Muscle of back (tissue), 11 donors: ENCODE measurements around the gene ITGA7. TPM values are rescaled to one million over a fixed set of nuclear protein-coding genes. Genes with fewer than 3 reads are reported as not detected.

Experiments
- DNase-seq, 3 donors: peaks; one replicate each; pipeline versions ENCODE4 v3.0.0 to v3.0.0-alpha.2; 2013
- polyA plus RNA-seq, 10 donors: library from polyadenylated mRNA; unstranded; fragments of 120-200 nt; gene quantifications; one replicate each; pipeline ENCODE4 v1.2.1, GENCODE V29; 2013; ENCODE audit not compliant: insufficient read length in 10 of 10

Gene ITGA7
- polyA plus RNA-seq, 10 donors: 194 to 443 (median 371) TPM

DNA sequence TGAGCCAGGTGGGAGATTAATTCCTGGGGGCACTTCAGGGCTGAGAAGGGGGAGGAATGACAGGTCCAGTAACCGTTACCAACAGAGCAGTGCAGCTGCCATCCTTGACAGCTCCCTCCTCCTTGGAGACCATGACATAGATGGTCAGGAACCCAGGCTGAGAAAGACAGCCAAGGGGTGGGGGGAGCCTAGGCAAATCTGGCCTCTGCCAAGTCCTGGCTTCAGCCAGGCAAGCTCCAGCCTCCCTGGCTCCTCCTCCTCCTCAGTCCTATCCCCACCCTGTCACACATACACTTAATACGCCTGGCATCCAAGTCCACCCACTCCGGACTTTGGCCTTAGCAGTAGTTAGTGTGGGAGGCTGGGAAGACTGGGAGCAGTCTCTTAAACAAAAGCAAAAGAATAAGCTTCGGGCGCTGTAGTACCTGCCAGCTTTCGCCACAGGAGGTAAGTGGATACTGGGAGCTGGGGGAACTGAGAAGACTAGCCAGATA lies 12.4 kb upstream of the ITGA7 start, which contains the start of gene RDH5:
RDH5 (plus strand) TSS at position 323 of the 494 bp plus-strand sequence. CDS start 792 bp downstream, outside the sequence.
- DNase-seq: peak; percentile 78 to 82 (median 81)

DNA sequence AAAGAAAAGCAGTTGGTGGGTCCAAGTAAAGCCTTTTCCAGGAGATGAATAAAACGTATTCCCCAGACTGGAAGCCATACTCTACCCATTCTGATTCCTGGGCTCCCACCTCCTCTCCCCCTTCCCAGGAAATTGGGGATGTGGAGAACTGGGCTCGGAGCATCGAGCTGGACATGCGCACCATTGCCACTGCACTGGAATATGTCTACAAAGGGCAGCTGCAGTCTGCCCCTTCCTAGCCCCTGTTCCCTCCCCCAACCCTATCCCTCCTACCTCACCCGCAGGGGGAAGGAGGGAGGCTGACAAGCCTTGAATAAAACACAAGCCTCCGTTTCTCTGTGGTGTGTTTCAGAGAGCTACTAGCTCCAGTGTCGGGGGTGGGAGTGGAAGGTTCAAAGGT lies 11.7 kb upstream of the ITGA7 start:
- no peak for DNase-seq

DNA sequence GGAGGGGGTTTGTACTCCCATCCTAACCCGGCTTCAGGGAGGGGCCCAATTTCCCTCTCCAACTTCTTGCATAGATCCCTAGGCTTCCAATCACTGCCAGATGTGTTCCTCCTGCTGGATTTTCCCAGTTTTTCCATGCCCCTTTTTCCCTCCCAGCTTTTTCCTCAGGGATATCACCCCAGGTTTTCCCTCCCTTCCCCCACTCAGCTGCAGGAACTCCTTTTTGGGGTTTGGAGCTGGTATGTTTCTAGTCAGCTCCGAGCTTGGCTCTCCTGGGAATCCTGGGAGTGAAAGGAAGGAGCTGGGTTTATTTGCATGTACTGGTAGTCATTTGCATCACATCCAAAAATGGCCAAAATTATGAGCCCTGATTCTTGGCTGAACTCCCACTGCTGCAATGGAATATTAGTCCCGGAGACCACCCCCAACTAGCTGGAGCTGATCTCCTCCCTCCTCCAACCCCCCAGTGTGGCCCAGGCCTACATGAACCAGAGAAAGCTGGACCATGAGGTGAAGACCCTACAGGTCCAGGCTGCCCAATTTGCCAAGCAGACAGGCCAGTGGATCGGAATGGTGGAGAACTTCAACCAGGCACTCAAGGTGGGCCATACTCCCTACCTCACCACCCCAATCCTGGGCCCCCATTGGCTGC lies 11.0 kb upstream of the ITGA7 start:
- peak in 1 of 3 donors; percentile 74 for DNase-seq

DNA sequence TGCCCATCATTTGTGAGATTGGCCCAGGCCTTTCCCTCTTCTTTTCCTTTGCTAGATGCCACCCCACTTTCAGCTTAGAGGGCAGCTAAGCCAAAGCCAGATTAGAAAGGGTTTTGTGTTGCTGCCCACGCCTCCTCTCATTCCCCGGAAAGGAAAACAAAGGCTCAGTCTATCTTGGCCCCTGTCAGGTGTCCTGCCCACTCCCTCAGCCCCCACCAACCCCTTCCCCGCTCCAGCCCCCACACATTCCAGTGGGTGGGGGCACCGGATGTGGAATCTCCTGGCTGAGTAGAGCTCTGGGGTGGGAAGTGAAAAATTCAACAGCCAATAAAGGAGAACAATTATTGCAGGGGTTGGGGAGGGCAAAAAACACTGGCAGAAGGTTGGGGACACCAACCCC lies 10.3 kb upstream of the ITGA7 start:
- peak in 1 of 3 donors; percentile 47 for DNase-seq

DNA sequence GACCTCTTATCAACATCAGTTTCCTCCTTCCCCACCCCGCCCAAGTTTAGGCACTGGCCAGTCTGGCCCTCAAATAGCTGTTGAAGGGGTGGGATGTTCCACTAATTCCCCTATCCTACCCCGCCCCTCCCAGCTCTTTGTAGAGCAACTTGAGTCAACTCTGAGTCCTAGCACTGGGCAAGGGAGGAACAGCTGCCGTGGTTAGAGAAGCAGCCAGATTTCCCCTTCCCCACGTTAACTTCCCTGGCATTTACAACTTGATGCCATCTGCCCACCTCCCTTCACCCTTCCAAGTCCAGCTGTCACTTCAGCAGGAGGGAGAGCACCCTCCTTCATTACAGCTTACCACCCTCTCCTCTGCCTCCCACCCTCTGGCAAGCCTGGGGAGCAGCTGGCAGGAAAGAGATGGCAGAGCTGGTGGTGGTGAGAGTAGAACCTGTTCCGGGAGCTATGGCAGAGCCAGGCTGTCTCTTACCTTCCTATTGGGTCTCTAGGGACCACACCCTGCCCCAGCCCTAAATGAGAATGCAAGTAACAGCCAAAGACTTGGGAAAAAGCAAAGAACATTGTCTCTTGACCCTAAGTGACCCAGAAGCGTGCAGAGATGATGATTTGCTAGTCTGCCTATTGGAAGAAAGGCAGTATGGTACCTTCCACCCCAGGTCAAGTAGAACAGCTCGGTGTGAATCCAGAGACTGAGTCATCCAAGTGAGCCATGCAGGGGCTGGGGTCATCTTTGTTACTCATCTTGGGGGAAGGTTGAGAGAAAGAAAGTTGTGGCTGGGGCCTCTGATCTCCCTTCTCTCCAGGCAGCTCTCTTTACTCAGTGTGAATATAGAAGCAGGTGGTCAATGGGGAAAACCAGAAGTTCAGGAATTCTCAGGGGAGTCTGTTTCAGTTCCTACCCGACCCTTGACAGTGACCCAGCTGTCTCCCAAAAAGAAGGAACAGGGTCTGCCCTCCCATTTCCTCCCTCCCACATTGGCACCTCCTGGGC lies 9.6 kb upstream of the ITGA7 start:
- DNase-seq: peak in 1 of 3 donors; percentile 70

DNA sequence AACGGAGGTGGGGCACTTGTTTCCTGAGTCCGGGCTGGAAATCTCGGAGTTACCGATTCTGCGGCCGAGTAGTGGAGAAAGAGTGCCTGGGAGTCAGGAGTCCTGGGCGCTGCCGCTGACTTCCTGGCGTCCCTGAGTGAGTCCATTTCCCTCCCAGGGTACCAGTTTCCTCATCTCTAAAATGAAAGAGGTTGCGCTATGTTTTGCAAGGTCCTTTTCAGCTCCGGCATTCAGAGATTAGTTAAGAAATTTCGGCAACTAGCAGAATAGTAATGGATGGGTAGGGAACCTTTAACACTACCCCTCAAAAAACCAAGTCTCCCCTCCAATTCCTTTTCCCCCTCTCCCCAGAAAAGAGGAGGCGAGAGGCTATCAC lies 8.9 kb upstream of the ITGA7 start:
- DNase-seq: no peak

DNA sequence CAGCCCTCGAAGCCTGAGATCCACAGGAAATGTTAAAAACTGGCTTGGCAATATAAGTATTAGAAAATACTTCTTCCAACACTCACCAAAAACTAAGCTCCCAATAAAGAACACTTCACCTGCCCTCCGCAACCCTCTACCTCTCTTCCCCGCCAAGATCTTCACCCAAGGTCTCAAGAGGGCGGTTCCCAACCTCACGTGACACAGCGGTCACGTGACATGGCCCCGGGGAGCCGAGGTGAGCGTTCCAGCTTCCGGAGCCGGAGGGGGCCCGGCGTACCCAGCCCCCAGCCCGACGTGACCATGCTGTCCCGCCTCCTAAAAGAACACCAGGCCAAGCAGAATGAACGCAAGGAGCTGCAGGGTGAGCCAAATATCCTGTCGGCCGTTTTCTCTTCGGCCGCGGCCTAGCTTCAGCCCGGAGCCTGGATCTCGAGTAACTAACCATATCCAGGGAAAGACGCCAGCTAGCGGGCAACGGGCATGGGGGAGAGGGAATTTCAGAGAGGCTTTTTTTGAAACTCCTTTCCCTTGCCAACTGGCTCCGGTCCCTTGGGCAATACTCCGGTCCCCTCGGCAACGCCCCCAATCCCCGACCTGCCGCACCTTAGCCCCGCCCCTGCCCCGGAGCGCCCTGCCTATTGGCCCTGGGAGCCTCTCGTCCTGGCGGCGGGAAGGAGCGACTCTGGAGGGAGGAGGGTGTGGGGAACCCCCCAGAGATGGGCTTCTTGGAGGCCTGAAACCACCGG lies 8.3 kb upstream of the ITGA7 start, which contains the start of gene BLOC1S1:
BLOC1S1 (plus strand) TSS at position 214 of the 749 bp plus-strand sequence; CDS start at position 220, 6 bp downstream.
- DNase-seq: peak; percentile 95 to 98 (median 97)

GRCh38 chr12:55715169-55715764 lies 7.6 kb upstream of the ITGA7 start:
- no peak for DNase-seq

- DNase-seq: no peak
Observed at GRCh38 chr12:55713721-55714120, 6.0 kb upstream of the ITGA7 start.

DNA sequence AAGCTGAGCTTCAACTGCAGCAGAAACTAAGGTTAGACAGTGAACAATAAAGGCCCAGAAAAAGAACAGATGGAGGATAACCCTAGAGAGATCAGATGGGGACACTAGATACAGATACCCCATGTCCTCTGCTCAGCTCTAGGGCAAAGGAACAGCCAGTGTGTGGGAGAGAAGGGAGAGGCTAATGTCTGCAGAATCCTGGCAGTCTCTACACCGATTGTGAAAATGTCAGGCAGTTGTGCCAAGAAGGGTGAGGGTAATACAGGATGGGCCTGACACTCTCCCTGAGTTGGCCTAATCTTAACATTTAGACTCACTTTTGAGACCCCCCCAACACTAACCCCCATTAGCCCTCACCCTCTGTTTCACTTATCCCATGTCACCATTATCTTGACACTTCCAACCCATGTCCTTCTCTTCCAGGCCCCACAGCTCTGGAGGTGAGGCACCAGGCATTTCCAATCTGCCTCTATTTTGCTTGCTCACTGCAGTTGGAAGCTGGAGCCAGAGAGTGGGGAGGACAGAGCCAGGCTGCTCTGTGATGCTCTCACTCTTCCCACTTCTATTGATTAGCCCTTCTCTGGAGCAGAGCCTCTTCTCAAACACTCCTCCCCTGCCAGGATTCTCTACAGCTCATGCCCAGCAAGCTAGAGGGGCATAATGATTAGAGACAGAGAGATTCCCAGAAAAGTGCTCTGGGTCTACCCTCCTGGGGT lies 5.2 kb upstream of the ITGA7 start:
- DNase-seq: no peak

DNA sequence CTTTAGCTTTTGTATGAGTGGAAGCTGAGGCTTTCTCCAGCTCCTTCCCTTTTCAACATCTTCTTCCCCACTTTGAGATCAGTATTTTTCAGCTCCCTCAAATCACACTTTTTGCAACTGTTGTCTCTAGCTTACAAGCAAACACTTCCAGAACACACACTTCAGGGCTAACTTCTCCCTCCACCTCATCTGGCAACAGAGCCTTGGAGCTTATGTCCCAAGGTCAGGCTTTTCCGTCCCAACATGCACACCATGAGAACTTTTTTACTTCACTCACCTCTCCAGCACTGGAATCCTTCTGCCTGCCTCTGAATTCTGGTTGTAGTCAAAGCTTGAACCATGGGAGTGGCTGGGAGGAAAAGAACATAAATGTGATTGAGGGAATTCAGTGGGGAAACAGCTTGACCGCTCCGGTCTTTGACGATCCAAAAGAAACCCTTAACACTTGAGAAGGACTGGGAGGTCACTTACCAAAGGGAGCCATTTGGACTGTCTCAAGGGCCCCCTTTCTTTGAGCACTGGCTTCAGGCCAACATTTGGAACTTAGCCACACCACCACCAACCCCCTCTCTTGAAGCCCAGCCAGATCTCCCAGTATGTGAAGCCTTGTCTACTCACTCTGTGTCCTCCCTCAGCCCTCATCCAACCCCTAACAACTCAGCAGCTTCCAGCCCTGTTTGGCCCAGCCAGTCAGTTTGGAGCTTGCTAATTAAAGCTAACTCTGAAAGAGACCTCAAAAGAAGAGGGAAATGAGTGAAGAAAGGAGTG lies 4.3 kb upstream of the ITGA7 start:
- peak in 1 of 3 donors; percentile 58 for DNase-seq

DNA sequence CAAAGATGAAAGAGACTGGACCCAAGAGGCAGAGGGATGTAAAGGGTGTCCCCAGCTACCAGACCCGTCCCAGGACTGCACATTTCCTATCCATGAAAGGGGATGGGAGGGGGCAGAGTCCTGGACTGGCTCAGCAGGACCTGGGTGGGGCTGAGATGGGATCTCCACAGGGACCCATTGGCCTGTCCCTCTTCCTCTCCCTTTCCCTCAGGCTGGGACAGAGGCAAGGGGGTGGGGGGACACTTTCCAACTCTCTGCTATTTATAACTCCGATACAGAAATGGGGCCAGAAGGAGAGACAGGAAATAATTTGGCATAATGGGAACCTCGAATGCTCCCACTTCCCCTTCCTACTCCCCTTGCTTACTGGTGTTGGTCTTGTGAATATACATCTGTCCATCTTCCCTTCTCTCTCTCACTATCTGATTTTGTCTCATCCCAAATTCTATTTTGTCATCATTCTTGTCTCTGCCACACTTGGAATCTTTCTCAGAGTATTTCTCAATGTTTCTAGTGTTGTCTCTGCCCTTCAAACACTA lies 1.1 kb upstream of the ITGA7 start:
- DNase-seq: peak in 1 of 3 donors; percentile 39

- no peak for DNase-seq
Observed at GRCh38 chr12:55707219-55707671, 459 bp downstream of the ITGA7 start.

- peak in 1 of 3 donors; percentile 70 for DNase-seq
Observed at GRCh38 chr12:55706568-55707218, 1.0 kb downstream of the ITGA7 start.

- peak in 1 of 3 donors; percentile 44 for DNase-seq
Observed at GRCh38 chr12:55705782-55706402, 1.8 kb downstream of the ITGA7 start.

DNA sequence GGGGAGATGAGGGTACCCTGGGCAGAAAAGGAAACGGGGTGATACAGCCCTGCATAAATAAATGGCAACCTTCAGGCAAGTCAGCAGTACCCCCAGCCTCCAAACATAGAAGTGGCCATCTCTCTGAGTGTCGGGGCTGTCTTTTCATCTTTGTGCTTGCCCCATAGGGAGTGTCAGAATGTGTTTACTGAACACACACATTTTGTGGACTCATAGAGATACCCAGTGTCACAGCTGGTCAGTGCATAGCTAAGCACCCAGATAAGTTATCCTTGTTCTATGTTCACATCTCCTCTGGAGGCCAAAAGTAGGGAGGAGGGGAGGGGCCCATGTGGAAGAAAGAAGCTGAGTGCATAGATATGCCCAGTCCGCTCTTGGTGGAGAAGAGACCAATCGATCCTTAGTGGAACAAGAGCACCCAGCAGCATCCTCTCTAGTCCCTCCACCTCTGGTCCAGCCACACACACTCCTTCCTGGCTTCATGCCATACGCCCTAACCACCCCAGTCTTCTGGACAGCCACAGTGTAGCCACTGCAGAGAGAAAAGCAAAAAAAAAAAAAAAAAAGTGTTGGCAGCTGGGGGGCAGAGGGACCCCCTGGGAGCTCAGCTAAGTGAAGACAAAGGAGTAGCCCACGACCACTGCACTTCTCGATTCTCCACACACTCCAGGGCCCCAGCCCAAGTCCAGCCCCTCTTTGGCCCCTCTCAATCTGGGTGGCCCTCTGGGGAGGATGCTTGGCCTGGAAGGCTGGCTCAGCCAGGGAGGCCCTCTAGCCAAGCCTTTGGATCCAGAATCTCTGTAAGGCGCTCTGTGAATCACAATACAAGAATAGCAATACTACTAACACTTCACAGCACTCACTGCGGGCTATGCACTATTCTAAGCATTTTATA lies 2.6 kb downstream of the ITGA7 start:
- DNase-seq: peak in 1 of 3 donors; percentile 76
